Measurements from ENCODE around the gene HMGXB3. TPM values are rescaled to one million over a fixed set of nuclear protein-coding genes. Genes with fewer than 3 reads are reported as not detected.

The HMGXB3 gene
- polyA plus RNA-seq, 1 donor from 2014 or later, result 66.6 TPM

GRCh38 chr5:150075233-150075632 lies 74.7 kb downstream of the HMGXB3 start:
- no peaks in the 10 kb centered on the region for H3K9me3 ChIP-seq (ENCODE audit: low read length)
- no peak overlapping the region for H3K4me3 ChIP-seq (ENCODE audit: low read length)
- H3K79me2 ChIP-seq (replicated peaks; ENCODE audit: insufficient read depth, low read length), result no peaks in the 10 kb centered on the region
- no peak overlapping the region for H2AFZ ChIP-seq (ENCODE audit: low read depth, low read length)
- no peaks in the 10 kb centered on the region for H3F3A ChIP-seq (ENCODE audit: insufficient read depth, low read length, poor library complexity, severe bottlenecking)
- H3K36me3 ChIP-seq (ENCODE audit: insufficient read depth, low read length), result no peaks in the 10 kb centered on the region
- no peak overlapping the region for H3K9ac ChIP-seq (ENCODE audit: low read length)
- TF ChIP-seq REST (IDR thresholded peaks at IDR 0.05; ENCODE audit: borderline replicate concordance) (no peak), CTCF (IDR thresholded peaks at IDR 0.05; ENCODE audit: poor library complexity, severe bottlenecking) (no peak), TAF1 (IDR thresholded peaks at IDR 0.05; ENCODE audit: low read depth) (no peak), RAD21 (conservative IDR thresholded peaks at IDR 0.05) (no peak), EZH2 (IDR thresholded peaks at IDR 0.05; ENCODE audit: borderline replicate concordance, insufficient read depth, low read length, poor library complexity, severe bottlenecking) (no peak), EP300 (conservative IDR thresholded peaks at IDR 0.05; ENCODE audit: poor library complexity, severe bottlenecking) (no peak), POLR2AphosphoS5 (IDR thresholded peaks at IDR 0.05) (no peak), MXI1 (conservative IDR thresholded peaks at IDR 0.05; ENCODE audit: poor library complexity, severe bottlenecking) (no peak), SMC3 (conservative IDR thresholded peaks at IDR 0.05; ENCODE audit: poor library complexity) (no peak)
- no peak overlapping the region for H3K4me2 ChIP-seq (ENCODE audit: low read length)
- H3K27me3 ChIP-seq (ENCODE audit: insufficient read depth, low read depth, low read length), result no peaks in the 10 kb centered on the region
- no peaks in the 10 kb centered on the region for H3K9me2 ChIP-seq (ENCODE audit: insufficient read depth, low read length)
- no peak overlapping the region for H3K27ac ChIP-seq (ENCODE audit: low read length)
- H4K20me1 ChIP-seq (ENCODE audit: insufficient read depth), result no peaks in the 10 kb centered on the region

- H3K4me3 ChIP-seq (ENCODE audit: low read length), result no peak overlapping the region
- H4K20me1 ChIP-seq (ENCODE audit: insufficient read depth), result no peaks in the 10 kb centered on the region
- H3K27ac ChIP-seq (ENCODE audit: low read length), result no peak overlapping the region
- no peaks in the 10 kb centered on the region for H3K9me2 ChIP-seq (ENCODE audit: insufficient read depth, low read length)
- H3K27me3 ChIP-seq (ENCODE audit: insufficient read depth, low read depth, low read length), result no peaks in the 10 kb centered on the region
- no peak overlapping the region for H3K9ac ChIP-seq (ENCODE audit: low read length)
- no peak overlapping the region for H3K4me2 ChIP-seq (ENCODE audit: low read length)
- H3K36me3 ChIP-seq (ENCODE audit: insufficient read depth, low read length), result no peaks in the 10 kb centered on the region
- no peaks in the 10 kb centered on the region for H3K9me3 ChIP-seq (ENCODE audit: low read length)
- no peak overlapping the region for H2AFZ ChIP-seq (ENCODE audit: low read depth, low read length)
- TF ChIP-seq CTCF (IDR thresholded peaks at IDR 0.05; ENCODE audit: poor library complexity, severe bottlenecking) (no peak), SMC3 (conservative IDR thresholded peaks at IDR 0.05; ENCODE audit: poor library complexity) (no peak), EZH2 (IDR thresholded peaks at IDR 0.05; ENCODE audit: borderline replicate concordance, insufficient read depth, low read length, poor library complexity, severe bottlenecking) (no peak), REST (IDR thresholded peaks at IDR 0.05; ENCODE audit: borderline replicate concordance) (no peak), POLR2AphosphoS5 (IDR thresholded peaks at IDR 0.05) (no peak), EP300 (conservative IDR thresholded peaks at IDR 0.05; ENCODE audit: poor library complexity, severe bottlenecking) (no peak), RAD21 (conservative IDR thresholded peaks at IDR 0.05) (no peak), MXI1 (conservative IDR thresholded peaks at IDR 0.05; ENCODE audit: poor library complexity, severe bottlenecking) (no peak), TAF1 (IDR thresholded peaks at IDR 0.05; ENCODE audit: low read depth) (no peak)
- no peaks in the 10 kb centered on the region for H3K79me2 ChIP-seq (replicated peaks; ENCODE audit: insufficient read depth, low read length)
- no peaks in the 10 kb centered on the region for H3F3A ChIP-seq (ENCODE audit: insufficient read depth, low read length, poor library complexity, severe bottlenecking)
Measured at GRCh38 chr5:150075806-150076205, 75.3 kb downstream of the HMGXB3 start.
